B cell (primary cell): ENCODE data around the gene C4A.

Experiments used
- EZH2 ChIP-seq: IDR thresholded peaks from 2 replicates; pipeline ENCODE4 v1.6.1; 2012; ENCODE audit warnings: borderline replicate concordance, low read depth, mild to moderate bottlenecking, moderate library complexity, low read length; ENCODE audit not compliant: insufficient read depth, poor library complexity, severe bottlenecking
- TF ChIP-seq, protein P1 (sequence below): fragments of 200-600 bp; IDR thresholded peaks from one replicate; pipeline ENCODE4 v1.8.0; 2022; ENCODE audit warnings: antibody characterized with exemption, mild to moderate bottlenecking

GRCh38 chr6:32047539-32047854, 65.6 kb downstream of the C4A start:
- TF ChIP-seq, protein P1, sequence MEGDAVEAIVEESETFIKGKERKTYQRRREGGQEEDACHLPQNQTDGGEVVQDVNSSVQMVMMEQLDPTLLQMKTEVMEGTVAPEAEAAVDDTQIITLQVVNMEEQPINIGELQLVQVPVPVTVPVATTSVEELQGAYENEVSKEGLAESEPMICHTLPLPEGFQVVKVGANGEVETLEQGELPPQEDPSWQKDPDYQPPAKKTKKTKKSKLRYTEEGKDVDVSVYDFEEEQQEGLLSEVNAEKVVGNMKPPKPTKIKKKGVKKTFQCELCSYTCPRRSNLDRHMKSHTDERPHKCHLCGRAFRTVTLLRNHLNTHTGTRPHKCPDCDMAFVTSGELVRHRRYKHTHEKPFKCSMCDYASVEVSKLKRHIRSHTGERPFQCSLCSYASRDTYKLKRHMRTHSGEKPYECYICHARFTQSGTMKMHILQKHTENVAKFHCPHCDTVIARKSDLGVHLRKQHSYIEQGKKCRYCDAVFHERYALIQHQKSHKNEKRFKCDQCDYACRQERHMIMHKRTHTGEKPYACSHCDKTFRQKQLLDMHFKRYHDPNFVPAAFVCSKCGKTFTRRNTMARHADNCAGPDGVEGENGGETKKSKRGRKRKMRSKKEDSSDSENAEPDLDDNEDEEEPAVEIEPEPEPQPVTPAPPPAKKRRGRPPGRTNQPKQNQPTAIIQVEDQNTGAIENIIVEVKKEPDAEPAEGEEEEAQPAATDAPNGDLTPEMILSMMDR = no peak
- TF ChIP-seq EZH2 = no peak
